ENCODE results near the gene HES7.
"Not testable (repeated sequence)": the region's sequence is repeated elsewhere in the genome, so short reads cannot be mapped to it uniquely, and the experiment has no call there.

The HES7 gene

DNA sequence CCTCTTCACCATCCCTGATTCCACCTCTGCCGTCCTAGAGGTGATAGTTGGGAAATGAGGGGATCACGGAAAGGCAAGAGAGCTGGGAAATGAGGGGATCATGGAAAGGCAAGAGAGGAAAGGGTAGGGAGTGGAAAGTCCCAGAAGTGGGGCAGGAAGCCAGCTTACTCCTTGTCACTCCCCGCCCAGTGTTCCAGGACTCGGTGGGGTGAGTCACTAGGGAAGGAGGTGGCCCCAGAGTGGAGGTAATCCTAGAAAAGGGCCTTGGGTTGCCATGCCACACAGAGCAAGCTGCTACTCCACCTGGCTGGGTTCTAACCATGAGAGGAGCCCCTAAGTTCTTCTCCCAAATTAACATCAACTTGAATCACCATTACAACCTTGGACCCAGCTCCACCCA is 20.4 kb downstream of the HES7 start:
- DNase-seq (ENCODE audit: low read depth in 2 of 2, low spot score in 1 of 2), result no peak

DNA sequence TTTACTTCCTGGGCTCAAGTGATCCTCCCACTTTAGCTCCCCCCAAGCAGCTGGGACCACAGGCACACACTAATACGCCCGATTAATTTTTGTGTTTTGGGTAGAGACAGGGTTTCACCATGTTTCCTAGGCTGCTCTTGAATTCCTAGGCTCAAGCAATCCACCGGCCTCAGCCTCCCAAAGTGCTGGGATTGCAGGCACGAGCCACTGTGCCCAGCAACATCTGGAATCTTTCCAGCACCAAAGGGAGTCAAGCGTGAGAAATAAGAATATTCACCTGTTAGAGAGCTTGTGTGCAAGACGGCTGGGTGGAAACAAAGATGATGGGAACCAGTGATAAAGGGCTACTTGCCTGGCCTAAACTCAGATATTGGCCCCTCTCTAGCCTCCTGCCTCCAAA is 22.2 kb downstream of the HES7 start:
- no peak for DNase-seq (ENCODE audit: low read depth in 2 of 2, low spot score in 1 of 2)

DNA sequence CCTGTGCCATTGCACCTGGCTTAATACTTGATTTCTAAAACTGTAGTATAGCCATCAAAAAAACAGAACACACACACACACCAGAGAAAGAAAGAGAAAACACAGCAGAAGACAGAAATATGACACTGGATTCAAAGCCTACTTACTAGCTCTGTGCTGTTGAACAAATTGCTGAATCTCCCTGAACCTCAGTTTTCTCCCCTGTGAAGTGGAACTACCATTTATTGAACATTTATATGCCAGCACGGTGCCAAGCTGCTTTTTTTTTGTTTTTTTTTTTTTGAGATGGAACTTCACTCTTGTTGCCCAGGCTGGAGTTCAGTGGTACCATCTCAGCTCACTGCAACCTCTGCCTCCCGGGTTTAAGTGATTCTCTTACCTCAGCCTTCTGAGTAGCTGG is 23.1 kb downstream of the HES7 start:
- DNase-seq (ENCODE audit: low read depth in 2 of 2, low spot score in 1 of 2), result no peak

DNA sequence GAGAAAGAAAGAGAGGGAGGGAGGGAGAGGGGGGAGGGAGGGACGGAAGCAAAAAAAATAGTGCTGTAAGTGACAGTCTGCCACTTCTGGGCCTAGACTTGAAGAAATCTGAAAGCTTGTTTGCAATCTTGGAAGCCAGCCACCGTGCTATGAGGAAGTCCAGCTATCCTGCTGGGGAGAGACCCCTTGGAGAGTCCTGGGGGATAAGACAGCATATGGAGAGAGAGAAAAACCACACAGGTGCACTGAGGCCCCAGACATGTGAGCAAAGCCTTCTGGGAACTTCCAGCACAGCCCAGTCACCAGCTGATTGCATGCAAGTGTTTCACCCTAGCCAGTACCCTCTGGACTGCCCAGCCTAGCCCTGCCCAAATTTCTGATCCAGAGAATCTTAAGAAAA is 23.8 kb downstream of the HES7 start:
- no peak for DNase-seq (ENCODE audit: low read depth in 2 of 2, low spot score in 1 of 2)

DNA sequence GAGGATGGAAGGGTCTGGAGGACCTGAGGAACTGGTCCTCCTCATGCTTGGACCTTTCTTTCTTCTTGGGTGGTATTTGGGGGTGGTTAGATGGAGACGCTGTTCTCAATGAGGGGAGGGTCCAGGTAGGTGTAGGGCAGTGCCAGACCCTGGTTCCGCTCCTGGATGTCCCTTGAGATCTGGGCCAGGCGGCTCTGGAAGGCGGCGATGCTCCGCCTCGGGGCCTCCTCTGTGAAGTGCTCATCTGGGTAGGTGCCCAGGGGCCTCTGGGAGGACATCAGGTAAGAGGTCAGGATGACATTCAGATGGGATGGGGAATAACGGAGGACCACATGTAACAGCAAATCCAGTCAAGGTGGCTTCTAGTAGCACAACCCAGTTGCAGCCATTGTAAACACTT is 27.4 kb downstream of the HES7 start:
- no peak for DNase-seq (ENCODE audit: low read depth in 2 of 2, low spot score in 1 of 2)

DNA sequence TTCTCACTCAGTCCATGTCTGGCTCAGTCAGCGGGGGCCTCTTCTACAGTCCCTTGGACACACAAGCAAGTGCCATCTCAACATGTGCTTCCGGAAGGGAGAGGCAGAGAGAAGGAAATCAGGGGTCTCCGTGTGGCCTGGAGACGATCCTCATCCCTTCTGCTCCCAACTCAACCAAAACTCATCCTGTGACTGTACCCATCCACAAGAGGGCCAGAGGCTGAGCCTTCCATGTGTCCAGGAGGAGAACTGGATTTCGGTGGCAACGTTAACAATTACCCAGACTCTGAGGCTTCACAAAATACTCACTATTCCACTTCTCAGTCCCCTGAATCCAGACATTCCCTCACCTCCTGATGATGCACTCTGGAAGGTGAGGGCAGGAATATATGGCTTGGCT is 28.5 kb downstream of the HES7 start:
- no peak for DNase-seq (ENCODE audit: low read depth in 2 of 2, low spot score in 1 of 2)

DNA sequence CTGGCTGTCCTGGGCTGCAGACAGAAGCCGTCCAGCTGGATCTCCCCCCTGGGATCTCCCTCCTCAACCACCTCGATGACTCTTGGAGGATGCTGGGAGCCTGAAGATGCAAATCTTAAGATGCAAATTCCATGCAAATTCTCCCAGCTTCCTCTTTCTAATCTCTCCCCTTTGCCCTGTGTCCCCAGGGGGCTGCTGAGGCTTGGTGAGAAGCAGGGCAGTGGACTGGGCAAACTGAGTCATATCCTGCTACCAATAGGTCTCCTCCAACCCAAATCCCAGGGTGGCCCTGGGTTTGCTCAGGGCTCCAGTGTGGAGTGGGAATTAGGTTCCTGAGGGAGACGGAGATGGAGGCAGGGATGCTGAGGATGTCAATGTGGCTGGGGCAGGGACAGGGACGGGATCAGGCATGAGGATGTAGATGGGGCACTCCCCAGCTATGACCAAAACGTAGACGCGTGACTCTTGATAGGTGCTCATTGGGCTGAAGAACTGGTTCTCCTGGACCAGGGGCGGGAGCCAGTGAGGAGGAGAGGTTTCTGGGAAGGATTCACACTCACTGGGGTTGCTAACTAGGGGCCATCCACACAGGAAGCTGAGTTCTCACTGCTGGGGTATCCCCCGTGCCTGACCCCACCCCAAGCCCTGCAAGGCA is 32.7 kb downstream of the HES7 start:
- DNase-seq (ENCODE audit: low read depth in 2 of 2, low spot score in 1 of 2), result no peak

DNA sequence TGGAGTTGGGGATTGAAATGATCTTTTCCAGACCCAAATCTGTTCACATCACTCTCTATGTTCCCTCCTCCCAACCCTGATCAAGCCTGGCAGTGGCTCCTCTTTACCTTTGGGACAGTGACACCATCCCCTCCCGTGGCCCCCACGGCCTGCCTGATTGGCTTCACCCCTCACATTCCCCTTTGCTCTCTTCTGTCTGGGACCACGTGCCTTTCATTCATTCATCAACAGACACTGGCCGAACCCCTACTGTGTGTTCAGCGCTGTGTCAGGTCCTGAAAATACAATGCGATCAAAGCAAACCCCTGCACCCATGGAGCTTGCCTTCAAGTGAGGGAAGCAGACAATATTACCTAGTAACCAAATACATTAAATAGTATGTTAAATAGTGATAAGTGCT is 34.2 kb downstream of the HES7 start:
- DNase-seq (ENCODE audit: low read depth in 2 of 2, low spot score in 1 of 2), result no peak

DNA sequence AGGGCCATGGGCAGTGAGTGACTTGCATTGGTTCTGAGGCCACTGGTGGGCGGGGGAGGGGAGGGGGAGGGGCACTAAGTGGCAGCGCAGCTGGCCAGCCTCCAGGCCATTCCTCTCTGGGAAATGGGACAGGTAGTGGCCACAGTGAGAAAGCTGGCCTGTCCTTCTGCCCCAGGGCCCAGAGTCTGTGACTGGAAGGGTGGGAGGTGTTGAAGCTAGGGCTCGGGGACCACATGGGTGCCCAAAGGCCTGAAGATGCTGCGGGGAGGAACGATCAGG is 36.0 kb downstream of the HES7 start:
- no peak for DNase-seq (ENCODE audit: low read depth in 2 of 2, low spot score in 1 of 2)

DNA sequence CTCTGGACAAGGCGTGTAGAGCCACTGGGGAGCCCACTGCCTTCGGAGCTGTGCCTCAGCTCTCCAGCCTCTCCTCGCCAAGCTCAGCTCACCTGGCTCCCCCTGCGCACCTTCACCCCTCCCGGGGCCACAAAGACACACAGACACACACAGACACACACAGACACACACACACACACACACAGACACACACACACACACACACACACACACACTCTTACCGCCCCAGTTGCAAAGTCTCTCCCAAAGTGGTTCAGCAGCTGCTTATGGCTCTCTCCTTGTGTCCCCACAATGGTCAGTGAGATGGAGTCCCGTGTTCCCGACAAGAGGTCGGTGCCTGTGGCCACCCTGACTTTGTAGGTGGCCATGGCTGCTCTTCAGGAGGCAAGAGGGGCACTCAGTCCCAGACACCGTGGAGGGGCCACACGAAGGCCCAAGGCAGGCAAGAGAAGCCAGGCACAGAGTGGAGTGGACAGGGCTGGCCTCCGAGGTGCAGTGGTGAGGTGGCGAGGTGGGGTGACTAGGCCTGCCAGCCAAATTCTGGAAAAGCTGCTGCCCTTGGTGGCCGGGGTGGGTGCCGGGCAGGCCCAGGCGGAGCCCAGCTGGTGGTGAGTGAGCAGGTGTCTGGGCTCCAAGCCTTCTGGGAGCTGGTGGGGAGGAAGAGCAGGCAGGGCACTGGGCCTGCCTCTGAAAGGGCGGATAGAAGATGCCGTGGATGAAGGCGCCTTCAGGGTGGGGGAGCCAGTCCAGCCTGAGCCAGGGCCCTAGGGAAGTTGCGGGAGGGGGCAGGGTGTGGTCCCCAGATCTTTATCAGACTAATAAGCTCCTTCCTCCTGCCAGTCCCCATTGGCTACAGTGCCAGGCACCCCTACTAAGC is 36.6 kb downstream of the HES7 start, which contains the start of gene ALOX12B:
Gene ALOX12B, minus strand, starts transcription at position 642 of the 877 bp plus-strand sequence. Its CDS starts 274 bp downstream, at position 368.
- DNase-seq (ENCODE audit: low read depth in 2 of 2, low spot score in 1 of 2), result no peak

DNA sequence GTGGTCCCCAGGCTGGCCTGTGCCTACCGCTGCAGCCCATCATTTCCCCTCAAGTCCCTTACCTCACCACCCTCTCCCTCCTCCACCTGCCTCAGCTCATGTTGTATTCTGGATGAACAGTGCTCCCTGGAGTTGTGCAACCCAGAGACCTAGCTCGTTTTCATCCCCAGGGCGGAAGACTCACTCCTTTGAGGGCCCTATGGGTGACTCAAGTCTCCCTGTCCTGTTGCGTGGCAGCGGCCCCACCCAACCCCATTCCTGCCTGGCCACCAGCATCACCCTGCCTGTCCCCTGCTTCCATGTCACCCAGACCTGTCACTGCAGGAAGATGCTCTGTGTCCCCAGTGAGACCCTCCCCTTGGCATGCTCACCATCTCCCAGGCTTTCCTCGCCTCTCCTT is 39.7 kb downstream of the HES7 start:
- DNase-seq (ENCODE audit: low read depth in 2 of 2, low spot score in 1 of 2), result no peak

DNA sequence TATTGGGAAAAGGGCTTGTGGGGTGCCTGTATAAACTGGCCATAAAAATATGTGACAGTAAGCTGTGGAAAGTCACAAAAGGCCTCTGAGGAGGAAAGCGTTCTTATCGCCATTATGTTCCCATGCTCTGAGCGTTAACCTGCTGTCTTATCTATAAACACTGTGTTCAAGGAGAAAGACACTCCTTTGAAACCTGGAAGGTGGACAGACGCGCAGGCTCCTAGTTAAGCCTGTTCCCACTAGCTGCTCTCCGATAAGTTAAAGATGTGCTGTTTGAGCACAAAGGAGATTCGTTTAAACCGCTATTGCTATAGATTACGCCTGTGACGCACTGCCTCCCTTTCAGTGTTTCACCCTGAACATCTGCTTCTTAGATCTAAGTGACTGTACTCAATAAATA is 41.6 kb downstream of the HES7 start:
- DNase-seq (ENCODE audit: low read depth in 2 of 2, low spot score in 1 of 2), result no peak

DNA sequence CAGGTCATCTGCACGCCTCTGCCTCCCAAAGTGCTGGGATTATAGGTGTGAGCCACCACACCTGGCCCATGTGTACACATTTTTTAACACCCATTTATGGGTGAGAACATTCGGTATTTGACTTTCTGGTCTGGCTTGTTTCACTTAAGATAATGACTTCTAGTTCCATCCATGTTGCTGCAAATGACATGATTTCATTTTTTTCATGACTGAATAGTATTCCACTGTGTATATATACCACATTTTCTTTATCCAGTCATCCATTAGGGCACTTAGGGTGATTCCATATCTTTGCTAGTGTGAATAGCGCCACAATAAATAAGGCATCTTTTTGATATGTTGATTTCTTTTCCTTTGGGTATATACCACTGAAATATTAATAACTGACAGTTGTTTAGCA is 42.0 kb downstream of the HES7 start:
- DNase-seq (ENCODE audit: low read depth in 2 of 2, low spot score in 1 of 2), result no peak

DNA sequence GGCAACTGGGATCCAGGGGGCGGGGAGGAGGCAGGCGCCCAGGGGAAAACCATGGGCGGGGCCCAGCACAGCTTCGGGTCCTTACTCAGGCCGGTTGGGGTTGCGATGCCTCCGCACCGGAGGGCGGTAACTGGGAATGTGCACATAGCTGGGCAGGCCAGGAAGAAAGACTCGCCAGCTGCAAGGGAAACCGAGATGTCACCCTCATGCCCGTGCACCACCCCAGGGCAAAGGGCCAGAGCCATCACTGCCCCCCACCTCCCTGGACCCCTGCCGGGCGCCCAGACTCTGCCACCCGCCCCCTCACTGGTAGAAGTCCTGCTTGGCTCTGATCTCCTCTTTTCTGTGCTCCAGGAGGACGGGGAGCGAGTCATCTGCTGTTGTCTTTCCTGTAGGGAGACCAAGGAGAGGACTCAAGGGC is 43.1 kb downstream of the HES7 start:
- DNase-seq (ENCODE audit: low read depth in 2 of 2, low spot score in 1 of 2), result no peak

DNA sequence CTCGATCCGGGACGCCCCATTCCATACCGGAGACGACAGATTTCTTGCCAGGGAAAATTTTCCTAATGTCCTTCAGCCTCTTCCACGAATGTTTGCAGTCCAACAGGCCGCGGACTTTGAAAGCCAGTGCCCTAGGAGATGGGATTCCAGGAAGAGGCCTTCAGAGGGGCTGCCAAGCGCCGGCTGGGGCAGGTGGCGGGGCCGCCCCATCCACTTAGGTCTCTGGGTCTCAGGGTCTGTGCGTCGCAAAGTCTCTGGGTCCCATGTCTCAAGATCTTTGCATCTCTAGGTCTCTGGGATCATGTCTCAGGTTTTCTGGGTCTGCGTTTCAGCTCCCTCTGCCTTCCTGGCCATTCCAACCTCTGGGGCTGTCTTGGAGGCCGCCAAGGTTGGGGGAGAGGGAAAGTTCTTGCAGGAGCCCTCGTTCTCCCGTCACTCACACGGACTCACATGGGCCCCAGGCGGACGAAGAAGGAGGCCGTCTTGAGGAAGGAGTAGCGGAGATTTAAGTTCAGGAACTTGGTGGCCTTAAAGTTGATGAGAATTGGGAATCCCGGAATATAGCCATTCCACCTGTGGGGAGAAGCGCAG is 43.6 kb downstream of the HES7 start:
- no peak for DNase-seq (ENCODE audit: low read depth in 2 of 2, low spot score in 1 of 2)

DNA sequence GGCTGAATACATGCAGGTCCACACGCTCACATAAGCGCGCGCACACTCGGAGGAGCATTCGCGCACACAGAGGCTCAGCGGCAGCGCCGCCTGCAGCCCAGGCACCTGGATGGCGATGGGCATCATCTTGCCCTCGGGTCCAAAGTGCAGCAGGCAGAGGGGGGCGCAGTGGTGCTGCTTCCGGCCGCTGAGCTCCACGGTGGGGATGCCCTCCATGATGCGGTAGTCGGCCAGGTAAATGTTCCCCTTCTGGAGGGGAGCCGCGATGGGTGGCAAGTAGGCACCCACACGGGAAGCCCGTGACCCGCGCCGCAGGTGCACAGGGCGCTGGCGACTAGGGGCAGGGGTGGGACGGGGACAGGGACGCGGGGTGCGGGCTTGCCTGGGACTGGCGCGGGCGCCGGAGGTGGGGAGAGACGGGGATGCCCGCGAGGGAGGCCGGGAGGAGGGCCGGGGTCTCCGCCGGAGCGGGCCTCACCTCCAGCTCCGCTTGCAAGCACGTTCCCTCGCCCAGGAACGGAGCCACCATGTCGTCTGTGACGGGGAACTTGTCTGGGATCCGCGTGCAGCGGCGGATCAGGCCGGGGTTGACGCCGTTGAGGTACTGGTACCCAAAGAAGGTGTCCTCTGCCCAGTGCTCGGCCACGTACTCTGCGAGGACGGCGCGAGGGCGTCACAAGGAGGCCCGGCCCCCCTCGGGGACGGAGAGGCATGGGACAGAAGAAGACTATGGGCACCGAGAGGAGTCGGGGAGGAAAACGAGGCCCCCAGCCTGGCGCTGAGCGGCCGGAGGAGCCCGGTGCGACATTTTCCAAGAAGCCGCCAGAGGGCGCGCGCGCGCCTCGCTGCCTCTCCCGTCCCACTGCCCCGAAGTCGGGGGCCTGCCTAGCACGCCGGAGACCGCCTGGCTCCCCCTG is 44.4 kb downstream of the HES7 start:
- DNase-seq (ENCODE audit: low read depth in 2 of 2, low spot score in 1 of 2), result peak; percentile 59 to 62

DNA sequence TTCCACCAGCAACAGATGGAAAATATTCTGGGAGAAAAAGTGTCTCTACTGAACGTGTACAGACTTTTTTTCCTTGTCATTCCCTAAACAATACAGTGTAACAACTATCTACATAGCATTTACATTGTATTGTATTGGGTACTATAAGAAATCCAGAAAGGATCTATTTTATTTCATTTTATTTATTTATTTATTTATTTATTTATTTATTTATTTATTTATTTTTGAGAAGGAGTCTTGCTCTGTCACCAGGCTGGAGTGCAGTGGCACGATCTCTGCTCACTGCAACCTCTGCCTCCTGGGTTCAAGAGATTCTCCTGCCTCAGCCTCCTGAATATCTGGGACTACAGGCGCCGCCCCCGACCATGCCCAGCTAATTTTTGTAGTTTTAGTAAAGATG is 46.0 kb downstream of the HES7 start:
- DNase-seq (ENCODE audit: low read depth in 2 of 2, low spot score in 1 of 2), result not testable (repeated sequence)

DNA sequence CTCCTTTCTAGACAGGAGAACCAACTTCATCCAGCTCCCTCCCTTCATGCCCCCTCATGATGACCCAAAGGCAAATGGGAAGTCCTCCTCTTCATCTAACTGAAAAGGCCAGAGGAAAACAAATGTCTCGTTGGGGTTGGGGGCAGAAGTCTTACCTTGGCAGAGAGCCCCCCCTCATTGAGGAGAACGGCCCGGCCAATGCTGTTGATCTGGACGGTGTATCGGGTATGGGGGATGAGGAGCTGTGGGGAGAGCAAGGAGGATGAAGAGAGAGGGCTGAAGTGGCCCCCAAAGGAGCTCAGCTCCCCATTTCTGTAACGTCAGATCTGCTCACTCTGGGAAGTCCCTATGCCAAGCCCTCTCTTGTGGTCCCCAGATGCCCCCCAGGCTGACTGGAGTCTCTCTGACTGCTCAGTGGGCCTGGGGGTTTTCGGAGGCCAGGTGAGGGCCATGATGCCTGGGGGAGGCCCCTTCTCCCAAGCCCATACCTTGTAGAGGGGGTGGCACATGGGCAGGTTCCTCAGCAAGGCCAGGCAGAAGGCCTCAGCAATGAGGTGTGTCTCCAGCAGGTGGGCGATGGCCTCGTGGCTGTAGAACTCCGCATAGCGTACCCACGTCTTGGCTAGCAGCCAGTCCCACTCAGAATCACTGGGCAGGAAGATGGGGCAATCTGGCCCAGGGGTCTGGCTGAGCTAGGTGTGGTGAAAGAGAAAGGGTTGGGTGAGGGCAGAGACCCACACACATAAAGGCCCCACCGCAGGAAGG is 47.2 kb downstream of the HES7 start:
- no peak for DNase-seq (ENCODE audit: low read depth in 2 of 2, low spot score in 1 of 2)

DNA sequence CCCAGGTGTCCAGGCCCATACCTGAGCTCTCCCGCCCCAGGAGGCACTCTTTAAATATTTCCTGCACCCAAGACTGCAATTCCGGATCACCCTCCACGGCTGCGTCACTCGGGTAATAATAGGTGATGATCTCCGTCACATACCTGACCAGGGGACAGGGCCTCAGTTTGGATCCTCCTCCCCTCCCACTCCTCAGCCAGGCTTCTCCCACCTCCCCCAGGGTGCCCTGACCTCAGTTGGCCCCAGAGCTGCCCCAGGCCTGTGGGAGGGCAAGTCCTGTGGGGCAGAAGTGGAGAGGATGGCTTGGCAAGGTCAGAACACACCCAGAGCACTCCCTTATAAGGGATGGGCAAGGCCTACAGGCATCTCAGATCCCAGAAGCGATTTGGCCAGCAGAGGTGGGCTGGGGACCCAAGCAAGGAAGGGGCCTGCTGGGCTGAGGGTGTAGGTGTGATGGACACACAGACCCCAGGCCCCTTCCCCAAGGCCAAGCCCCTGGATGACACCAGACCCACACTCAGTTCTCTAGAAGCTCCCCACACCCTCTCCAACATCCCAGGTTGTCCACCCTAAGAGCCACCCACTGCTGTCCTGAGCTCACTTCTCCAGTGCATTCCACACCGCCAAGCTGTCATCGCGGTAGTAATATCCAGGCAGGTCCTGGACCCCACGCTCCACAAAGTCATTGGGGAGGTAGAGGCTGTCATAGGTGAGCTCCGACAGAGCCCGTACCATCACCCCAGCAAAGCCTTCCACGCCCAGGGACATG is 48.1 kb downstream of the HES7 start:
- no peak for DNase-seq (ENCODE audit: low read depth in 2 of 2, low spot score in 1 of 2)

DNA sequence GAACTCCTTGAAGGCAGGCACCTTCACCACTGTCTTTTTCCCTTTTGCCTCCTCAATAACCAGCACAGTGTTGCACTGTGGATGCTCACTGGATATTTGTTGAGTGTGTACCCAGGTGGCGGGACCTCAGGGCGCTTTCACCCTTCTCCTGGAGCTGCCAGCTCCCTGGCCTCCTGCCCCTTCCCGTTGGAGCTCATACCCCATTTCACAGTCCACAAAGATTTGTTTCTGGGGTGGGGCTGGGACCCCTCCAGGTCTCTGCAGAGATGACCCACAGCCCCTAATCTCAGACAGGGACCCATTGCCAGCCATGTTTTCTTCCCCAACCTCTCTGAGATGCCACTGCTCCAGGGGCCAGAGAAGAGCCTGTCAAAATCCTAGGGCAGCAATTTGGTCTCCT is 48.8 kb downstream of the HES7 start:
- DNase-seq (ENCODE audit: low read depth in 2 of 2, low spot score in 1 of 2), result no peak
